Calu3 (cell line): ENCODE results near the gene ST6GALNAC3. TPM values are rescaled to one million over a fixed set of nuclear protein-coding genes. Genes with fewer than 3 reads are reported as not detected.

Source experiments
- BruUV-seq: library from RNA; stranded (reverse); fragments of 400-500 nt; replicated peaks from 2 replicates; lab custom pipeline; 2021; lab: Mats Ljungman, UMichigan
- CTCF ChIA-PET: fragments of 300-600 bp; sonication (Branson Sonifier 250); formaldehyde crosslinking; loops from one replicate; lab custom pipeline; 2022; ENCODE audit warnings: antibody characterized with exemption; lab: Charles Lee
- DNase-seq: peaks from one replicate; pipeline ENCODE4 v3.0.0; 2022
- H3K27ac Mint-ChIP-seq: one replicate; pipeline ENCODE4 v1.8.0; 2022; ENCODE audit warnings: mixed read lengths; ENCODE audit not compliant: unreplicated experiment
- H3K27me3 Mint-ChIP-seq: one replicate; pipeline ENCODE4 v1.8.0; 2022; ENCODE audit warnings: mixed read lengths; ENCODE audit not compliant: unreplicated experiment
- H3K36me3 Mint-ChIP-seq: one replicate; pipeline ENCODE4 v1.8.0; 2022; ENCODE audit warnings: mild to moderate bottlenecking, moderate library complexity, mixed read lengths; ENCODE audit not compliant: insufficient read depth, unreplicated experiment
- H3K4me1 Mint-ChIP-seq: one replicate; pipeline ENCODE4 v1.8.0; 2022; ENCODE audit warnings: mild to moderate bottlenecking, low read depth, mixed read lengths; ENCODE audit not compliant: unreplicated experiment
- H3K4me3 Mint-ChIP-seq: one replicate; pipeline ENCODE4 v1.8.0; 2022; ENCODE audit warnings: mild to moderate bottlenecking, low read depth, moderate library complexity, mixed read lengths; ENCODE audit not compliant: unreplicated experiment
- H3K9me3 Mint-ChIP-seq: one replicate; pipeline ENCODE4 v1.8.0; 2022; ENCODE audit warnings: low read depth, mixed read lengths; ENCODE audit not compliant: unreplicated experiment
- CTCF ChIP-seq: fragments of 200-600 bp; IDR thresholded peaks from one replicate; pipeline ENCODE4 v1.8.0; 2022; ENCODE audit warnings: antibody characterized with exemption; ENCODE audit not compliant: unreplicated experiment
- intact Hi-C: fragments of 100-400 bp; cut with micrococcal nuclease; formaldehyde crosslinking; loops from one replicate; pipeline ENCODE4 v1.10.0; 2022; ENCODE audit not compliant: unreplicated experiment
- total RNA-seq: library from RNA; stranded (reverse); gene quantifications from 2 replicates; pipeline ENCODE4 v1.2.3, GENCODE V29; 2022

Gene ST6GALNAC3
- total RNA-seq, 1 experiment from 2014 or later = 0.87 TPM

DNA sequence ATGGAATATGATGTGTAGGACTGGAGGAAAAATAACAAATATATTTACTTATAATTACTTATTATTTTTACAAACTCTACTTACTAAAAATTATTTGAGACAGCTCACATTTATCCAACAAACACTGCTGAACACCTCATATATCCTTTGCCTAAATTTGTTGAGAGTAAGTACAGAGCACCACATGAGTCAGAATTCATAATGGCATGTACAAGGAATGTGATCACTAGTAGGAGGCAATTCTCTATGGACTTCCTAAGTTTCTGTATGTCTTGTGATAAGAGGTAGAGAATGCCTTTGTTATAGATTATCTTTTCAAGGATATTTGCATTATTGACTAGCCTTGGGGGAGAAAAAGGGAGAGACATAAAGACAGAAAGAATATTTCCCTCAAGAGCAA, 8.2 kb upstream of the ST6GALNAC3 start:
- TF ChIP-seq CTCF = no peak
- Mint-ChIP-seq H3K27ac (no peak overlapping the region), H3K4me3 (no peak overlapping the region), H3K36me3 (no peaks in the 10 kb centered on the region), H3K27me3 (no peaks in the 10 kb centered on the region), H3K4me1 (peaks cover 27% of the 10 kb centered on the region), H3K9me3 (no peaks in the 10 kb centered on the region)
- BruUV-seq = no TSS peak
- intact Hi-C loops = no loop called here
- CTCF ChIA-PET = no interaction called here
- no peak for DNase-seq

DNA sequence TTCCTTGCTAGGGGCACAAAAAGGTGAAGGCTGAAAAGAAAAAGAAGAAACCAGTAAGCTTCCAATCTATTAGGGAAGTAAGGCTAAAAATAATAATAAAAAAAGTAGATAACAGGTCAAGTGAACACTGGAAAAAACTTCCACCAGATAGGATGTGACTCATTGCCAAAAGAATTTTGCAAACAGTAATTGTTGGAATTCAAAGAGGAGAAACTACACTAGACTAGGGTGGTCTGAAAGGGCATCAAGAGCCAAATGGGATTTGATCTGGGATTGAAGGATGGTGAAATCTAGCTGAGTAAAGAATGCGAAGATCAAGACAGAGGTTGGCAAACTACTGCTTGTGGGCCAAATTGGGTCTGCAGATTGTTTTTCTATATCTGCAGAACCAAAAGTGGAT, 6.0 kb upstream of the ST6GALNAC3 start:
- CTCF ChIA-PET = no interaction called here
- Mint-ChIP-seq H3K27me3 (no peaks in the 10 kb centered on the region), H3K9me3 (no peaks in the 10 kb centered on the region), H3K4me3 (no peak overlapping the region), H3K27ac (no peak overlapping the region), H3K36me3 (no peaks in the 10 kb centered on the region), H3K4me1 (peaks cover 27% of the 10 kb centered on the region)
- intact Hi-C loops = no loop called here
- DNase-seq = no peak
- no peak for TF ChIP-seq CTCF
- BruUV-seq = no TSS peak

DNA sequence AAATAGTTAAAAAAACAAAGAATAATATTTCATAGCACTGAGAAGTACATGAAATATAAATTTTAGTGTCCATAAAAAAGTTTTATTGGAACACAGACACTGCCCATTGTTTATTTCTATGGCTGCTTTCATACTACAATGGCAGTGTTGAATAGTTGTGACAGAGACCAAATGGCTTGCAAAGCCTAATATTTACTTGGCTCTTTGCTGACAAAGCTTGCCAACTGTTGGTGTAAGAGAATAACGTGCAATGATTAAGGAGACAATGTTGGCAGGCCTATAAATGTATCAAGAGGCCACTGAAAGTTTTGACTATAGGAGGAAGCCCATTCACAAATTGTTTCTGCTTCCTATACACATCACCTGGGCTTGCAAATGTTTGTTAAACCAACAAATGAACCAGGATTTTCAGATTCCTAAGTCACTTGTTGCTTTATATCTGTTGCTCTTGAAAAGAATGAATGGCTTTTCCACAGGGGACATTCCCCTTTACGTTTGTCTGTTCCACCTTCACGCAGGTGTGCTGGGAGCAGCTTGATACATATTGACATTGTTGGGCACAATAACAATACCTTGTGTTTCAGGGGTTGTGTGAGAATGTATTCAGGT, 5.5 kb upstream of the ST6GALNAC3 start:
- intact Hi-C loops = no loop called here
- no peak for TF ChIP-seq CTCF
- Mint-ChIP-seq H3K4me1 (peaks cover 31% of the 10 kb centered on the region), H3K27ac (no peak overlapping the region), H3K27me3 (no peaks in the 10 kb centered on the region), H3K4me3 (no peak overlapping the region), H3K9me3 (no peaks in the 10 kb centered on the region), H3K36me3 (peaks cover under 1% of the 10 kb centered on the region)
- BruUV-seq = no TSS peak
- no peak for DNase-seq
- CTCF ChIA-PET = no interaction called here

DNA sequence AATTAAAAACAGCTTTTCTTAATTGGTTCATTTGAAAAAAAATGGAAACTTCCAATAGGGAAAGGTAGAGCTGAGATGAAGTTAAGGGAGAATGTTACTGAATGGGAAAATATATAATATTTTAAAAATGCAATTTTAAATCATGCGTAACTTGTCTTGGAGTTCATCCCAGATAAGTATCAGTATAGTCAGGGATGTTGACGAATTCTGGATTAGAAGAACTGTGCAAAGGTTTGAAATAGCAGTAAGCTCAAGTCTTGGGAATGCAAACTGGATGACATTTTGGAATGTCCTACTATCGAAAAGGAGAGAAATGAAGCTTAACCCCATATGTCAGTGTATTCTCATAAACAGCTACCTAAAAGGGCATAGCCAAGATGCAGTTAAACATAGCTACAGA, 4.0 kb upstream of the ST6GALNAC3 start:
- H3K9me3 Mint-ChIP-seq = no peaks in the 10 kb centered on the region
- no peak for TF ChIP-seq CTCF
- H3K4me3 Mint-ChIP-seq = no peak overlapping the region
- no peak for DNase-seq
- peaks cover 16% of the 10 kb centered on the region for H3K36me3 Mint-ChIP-seq
- CTCF ChIA-PET = no interaction called here
- H3K4me1 Mint-ChIP-seq = peaks cover 38% of the 10 kb centered on the region
- H3K27me3 Mint-ChIP-seq = no peaks in the 10 kb centered on the region
- BruUV-seq = no TSS peak
- intact Hi-C loops = no loop called here
- no peak overlapping the region for H3K27ac Mint-ChIP-seq
